IMR-90 (cell line): Measurements from ENCODE around the gene DESI2. TPM values are rescaled to one million over a fixed set of nuclear protein-coding genes. Genes with fewer than 3 reads are reported as not detected.

ENCODE experiments used
- ATAC-seq: fragments of 200-7000 bp; cut with Tn5 transposase; 2 replicates; pipeline ENCODE4 v1.9.1; 2020; ENCODE audit warnings: low read depth, mild to moderate bottlenecking, moderate library complexity
- BruUV-seq: library from RNA; stranded (reverse); fragments of 400-500 nt; replicated peaks from 2 replicates; lab custom pipeline; 2021; lab: Mats Ljungman, UMichigan
- CTCF ChIA-PET: fragments of 300-600 bp; formaldehyde crosslinking; extraction: SDS; loops from one replicate; lab custom pipeline; 2021; ENCODE audit warnings: antibody characterized with exemption; lab: Yijun Ruan, JAX
- POLR2A ChIA-PET: fragments of 300-600 bp; sonication (Branson Sonifier 250); formaldehyde crosslinking; loops from one replicate; lab custom pipeline; 2022; ENCODE audit warnings: antibody characterized with exemption; ENCODE audit not compliant: unreplicated experiment; lab: Charles Lee
- DNase-seq: peaks from one replicate; pipeline ENCODE4 v3.0.0; 2013
- H2AFZ ChIP-seq: replicated peaks from 2 replicates; pipeline ENCODE3; 2013; ENCODE audit warnings: low read length, mild to moderate bottlenecking; ENCODE audit not compliant: poor library complexity
- H2AK5ac ChIP-seq: 2 replicates; pipeline ENCODE4 v1.6.1; 2013; ENCODE audit warnings: low read depth, low read length, inconsistent platforms
- H2AK9ac ChIP-seq: replicated peaks from 2 replicates; pipeline ENCODE3; 2013; ENCODE audit warnings: mild to moderate bottlenecking, low read depth, low read length, moderate library complexity; ENCODE audit not compliant: poor library complexity
- H2BK120ac ChIP-seq: 2 replicates; pipeline ENCODE4 v1.6.1; 2013; ENCODE audit warnings: low read depth, low read length, inconsistent platforms
- H2BK15ac ChIP-seq: 3 replicates; pipeline ENCODE4 v1.6.1; 2013; ENCODE audit warnings: low read depth, low read length, inconsistent platforms
- H2BK20ac ChIP-seq: 2 replicates; pipeline ENCODE4 v1.6.1; 2013; ENCODE audit warnings: low read depth, mild to moderate bottlenecking, inconsistent platforms, low read length, moderate library complexity
- H2BK5ac ChIP-seq: 2 replicates; pipeline ENCODE4 v1.6.1; 2013; ENCODE audit warnings: mild to moderate bottlenecking, low read depth, low read length, inconsistent platforms; ENCODE audit not compliant: poor library complexity, severe bottlenecking
- H3K14ac ChIP-seq: replicated peaks from 2 replicates; pipeline ENCODE4 v1.6.1; 2013; ENCODE audit warnings: low read depth, low read length, inconsistent platforms
- H3K18ac ChIP-seq: 2 replicates; pipeline ENCODE4 v1.6.1; 2013; ENCODE audit warnings: low read depth, low read length, control low read depth
- H3K23ac ChIP-seq: 2 replicates; pipeline ENCODE4 v1.6.1; 2013; ENCODE audit warnings: low read depth, low read length, inconsistent platforms
- H3K27ac ChIP-seq: 2 replicates; pipeline ENCODE4 v1.5.1; 2013; ENCODE audit warnings: mild to moderate bottlenecking, control low read depth, low read length; ENCODE audit not compliant: insufficient read depth
- H3K27me3 ChIP-seq: 2 replicates; pipeline ENCODE4 v1.6.1; 2013; ENCODE audit warnings: low read length; ENCODE audit not compliant: control insufficient read depth, insufficient read depth
- H3K36me3 ChIP-seq: 2 replicates; pipeline ENCODE4 v1.6.1; 2013; ENCODE audit warnings: low read length, mixed read lengths; ENCODE audit not compliant: control insufficient read depth, insufficient read depth
- H3K4ac ChIP-seq: 2 replicates; pipeline ENCODE4 v1.6.1; 2013; ENCODE audit warnings: low read depth, low read length, inconsistent platforms
- H3K4me1 ChIP-seq: 2 replicates; pipeline ENCODE4 v1.6.1; 2013; ENCODE audit warnings: low read length, mixed read lengths; ENCODE audit not compliant: control insufficient read depth, insufficient read depth
- H3K4me2 ChIP-seq: 2 replicates; pipeline ENCODE4 v1.6.1; 2013; ENCODE audit warnings: low read depth, mild to moderate bottlenecking, control low read depth, low read length, moderate library complexity
- H3K4me3 ChIP-seq: 2 replicates; pipeline ENCODE4 v1.5.1; 2013; ENCODE audit warnings: low read depth, mild to moderate bottlenecking, control low read depth, low read length, moderate library complexity; ENCODE audit not compliant: insufficient read depth
- H3K56ac ChIP-seq: 2 replicates; pipeline ENCODE4 v1.6.1; 2013; ENCODE audit warnings: low read length, inconsistent platforms; ENCODE audit not compliant: insufficient read depth; ENCODE audit errors: extremely low read depth
- H3K79me1 ChIP-seq, 2 experiments: 2 replicates each; pipeline ENCODE4 v1.6.1; 2013; ENCODE audit warnings: low read length in 2 of 2, inconsistent platforms in 1 of 2, low read depth in 1 of 2
- H3K9ac ChIP-seq: 2 replicates; pipeline ENCODE4 v1.6.1; 2013; ENCODE audit warnings: low read depth, low read length, control low read depth
- H3K9me1 ChIP-seq: 2 replicates; pipeline ENCODE4 v1.6.1; 2013; ENCODE audit warnings: low read length, inconsistent platforms; ENCODE audit not compliant: insufficient read depth
- H3K9me3 ChIP-seq: 2 replicates; pipeline ENCODE4 v1.6.1; 2013; ENCODE audit warnings: low read length; ENCODE audit not compliant: control insufficient read depth, insufficient read depth
- H4K20me1 ChIP-seq: 2 replicates; pipeline ENCODE4 v1.6.1; 2013; ENCODE audit warnings: low read length, inconsistent platforms; ENCODE audit not compliant: insufficient read depth
- H4K5ac ChIP-seq: 2 replicates; pipeline ENCODE4 v1.6.1; 2013; ENCODE audit warnings: mild to moderate bottlenecking, low read depth, low read length, control low read depth
- H4K8ac ChIP-seq, 2 experiments: 2 replicates each; pipeline ENCODE4 v1.6.1; 2013; ENCODE audit warnings: low read depth in 2 of 2, low read length in 2 of 2, control low read depth in 1 of 2, inconsistent platforms in 1 of 2
- H4K91ac ChIP-seq: 2 replicates; pipeline ENCODE4 v1.6.1; 2013; ENCODE audit warnings: low read depth, low read length, inconsistent platforms; ENCODE audit not compliant: insufficient read depth
- CEBPB ChIP-seq: IDR thresholded peaks from 2 replicates; pipeline ENCODE4 v1.6.1; 2012; ENCODE audit warnings: low read depth, low read length, improper control_type of control experiment
- CHD1 ChIP-seq: IDR thresholded peaks from 2 replicates; pipeline ENCODE4 v1.6.1; 2012; ENCODE audit warnings: low read depth, low read length, improper control_type of control experiment
- CTCF ChIP-seq: conservative IDR thresholded peaks from 2 replicates; pipeline ENCODE4 v1.5.1; 2012; ENCODE audit warnings: mild to moderate bottlenecking, low read depth, low read length, improper control_type of control experiment
- ELK1 ChIP-seq: fragments of 150-350 bp; IDR thresholded peaks from 2 replicates; pipeline ENCODE4 v1.6.1; 2016; ENCODE audit warnings: low read depth, mild to moderate bottlenecking, low read length, moderate library complexity, borderline replicate concordance
- FOS ChIP-seq: fragments of 150-350 bp; IDR thresholded peaks from 2 replicates; pipeline ENCODE4 v1.6.1; 2016; ENCODE audit warnings: low read depth, low read length
- MAFK ChIP-seq: IDR thresholded peaks from 2 replicates; pipeline ENCODE4 v1.6.1; 2012; ENCODE audit warnings: low read depth, low read length, improper control_type of control experiment
- MAZ ChIP-seq: IDR thresholded peaks from 2 replicates; pipeline ENCODE4 v1.6.1; 2012; ENCODE audit warnings: low read depth, mild to moderate bottlenecking, low read length, improper control_type of control experiment, moderate library complexity, borderline replicate concordance
- MXI1 ChIP-seq: IDR thresholded peaks from 2 replicates; pipeline ENCODE4 v1.6.1; 2012; ENCODE audit warnings: low read depth, mild to moderate bottlenecking, low read length, moderate library complexity, borderline replicate concordance
- NFE2L2 ChIP-seq: fragments of 150-350 bp; IDR thresholded peaks from 2 replicates; pipeline ENCODE4 v1.6.1; 2016; ENCODE audit warnings: low read depth, mild to moderate bottlenecking, low read length
- RCOR1 ChIP-seq: IDR thresholded peaks from 2 replicates; pipeline ENCODE4 v1.6.1; 2012; ENCODE audit warnings: mild to moderate bottlenecking, low read length, improper control_type of control experiment; ENCODE audit not compliant: insufficient replicate concordance
- RFX5 ChIP-seq: IDR thresholded peaks from 2 replicates; pipeline ENCODE4 v1.8.0; 2012; ENCODE audit warnings: low read depth, mild to moderate bottlenecking, low read length, moderate library complexity
- SMC3 ChIP-seq: fragments of 150-350 bp; IDR thresholded peaks from 2 replicates; pipeline ENCODE4 v1.6.1; 2016; ENCODE audit warnings: low read depth, mild to moderate bottlenecking, antibody characterized with exemption, low read length, moderate library complexity
- USF2 ChIP-seq: fragments of 150-350 bp; IDR thresholded peaks from 2 replicates; pipeline ENCODE4 v1.6.1; 2017; ENCODE audit warnings: mild to moderate bottlenecking, antibody characterized with exemption, low read length, low read depth
- WGBS, 2 experiments: methylation state at CpG; one replicate each; pipeline versions ENCODE4 v1.1.5 to v1.1.7; 2013; ENCODE audit warnings: missing lambda C conversion rate in 2 of 2; ENCODE audit not compliant: insufficient read length in 1 of 2; ENCODE audit errors: extremely low coverage in 2 of 2; 5-methylcytosine and 5-hydroxymethylcytosine counted together
- dilution Hi-C: fragments of 300-500 bp; cut with HindIII; formaldehyde crosslinking; loops from one replicate; pipeline ENCODE4 v1.14.3; 2018; ENCODE audit warnings: low sequenced_read_pairs; ENCODE audit not compliant: unreplicated experiment
- in situ Hi-C: fragments of 300-500 bp; cut with MboI; formaldehyde crosslinking; loops from 3 replicates; pipeline ENCODE4 v1.14.3; 2019; ENCODE audit warnings: low sequenced_read_pairs, inconsistent platforms, mixed read lengths
- intact Hi-C: fragments of 100-400 bp; cut with micrococcal nuclease; formaldehyde crosslinking; loops from 2 replicates; pipeline ENCODE4 v1.10.0; 2022
- polyA plus RNA-seq, 3 experiments: library from polyadenylated mRNA; depleted of rRNA; stranded (reverse); fragments of >200 nt; gene quantifications; 2 replicates each; pipeline ENCODE4 v1.2.3, GENCODE V29; 2012; ENCODE audit warnings: low replicate concordance in 1 of 3
- total RNA-seq: library from RNA; depleted of rRNA; stranded (reverse); fragments of >200 nt; gene quantifications from 2 replicates; pipeline ENCODE4 v1.2.3, GENCODE V29; 2012

DESI2 gene
- total and polyA plus RNA-seq, 2 of the 4 experiments (the other 2 are of a cell fraction), result 19.0 to 43.6 TPM

DNA sequence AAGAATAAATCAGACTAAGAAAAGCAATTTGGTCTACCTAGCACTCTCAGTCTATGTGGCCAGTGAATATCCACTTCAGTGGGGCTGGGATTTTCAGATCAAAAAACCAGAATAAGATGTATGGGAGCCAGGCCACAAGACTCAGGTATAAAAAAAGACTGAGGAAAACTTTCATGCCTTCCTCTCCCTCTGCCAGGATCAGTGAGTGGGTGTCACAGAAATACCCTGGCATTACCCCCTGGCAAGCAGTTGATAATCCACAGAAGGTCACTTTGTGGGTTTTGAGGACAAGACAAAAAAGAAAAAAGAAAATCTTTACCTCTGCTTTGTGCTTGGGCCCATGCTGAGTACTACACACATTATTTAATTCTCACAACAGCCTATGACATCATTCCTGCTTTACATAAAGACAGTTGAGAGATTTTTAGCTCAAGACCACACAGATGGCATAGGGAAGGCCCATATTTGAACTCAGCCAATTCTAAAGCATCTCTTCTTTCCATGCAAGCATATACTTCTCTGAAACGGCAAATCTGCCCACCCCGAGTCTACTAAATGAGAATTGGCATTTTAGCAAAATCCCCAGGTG is 57.6 kb downstream of the DESI2 start:
- H3K4ac ChIP-seq, result no peak overlapping the region
- H3K4me1 ChIP-seq, result no peaks in the 10 kb centered on the region
- in situ Hi-C loops, result no loop called here

More for the DNA sequence above, 57.6 kb downstream of the DESI2 start:
- no peak overlapping the region for H3K56ac ChIP-seq
- H2BK120ac ChIP-seq, result no peak overlapping the region
- ATAC-seq (no peak; the same call in 1 of the 2 replicates), DNase-seq (no peak)
- dilution Hi-C loops (no loop called here), intact Hi-C loops (no loop called here)
- no peak overlapping the region for H2BK5ac ChIP-seq
- H4K91ac ChIP-seq, result no peak overlapping the region
- H2AFZ ChIP-seq, result no peak overlapping the region
- no peak overlapping the region for H3K27ac ChIP-seq
- no peaks in the 10 kb centered on the region for H3K9me3 ChIP-seq
- 79% methylated on average over 2 of the region's 2 CpGs; no CpG with 5 or more reads in 1 of the 2 experiments for WGBS, 2 experiments
- no peak overlapping the region for H3K9ac ChIP-seq
- TF ChIP-seq MAFK (no peak), RFX5 (no peak), NFE2L2 (no peak), CHD1 (no peak), MXI1 (no peak), FOS (no peak), RCOR1 (no peak), ELK1 (no peak), USF2 (no peak), MAZ (no peak), CTCF (no peak), CEBPB (no peak), SMC3 (no peak)
- H2BK15ac ChIP-seq, result no peak overlapping the region
- H3K4me3 ChIP-seq, result no peak overlapping the region
- H3K18ac ChIP-seq, result no peak overlapping the region
- peaks cover 5% of the 10 kb centered on the region for H3K36me3 ChIP-seq
- no peak overlapping the region for H2BK20ac ChIP-seq
- ChIA-PET POLR2A (no interaction called here), CTCF (no interaction called here)
- H3K14ac ChIP-seq, result no peak overlapping the region
- no peaks in the 10 kb centered on the region for H4K20me1 ChIP-seq
- no peak overlapping the region for H4K8ac ChIP-seq
- no peaks in the 10 kb centered on the region for H3K79me1 ChIP-seq
- H2AK5ac ChIP-seq, result no peak overlapping the region
- no peak overlapping the region for H3K4me2 ChIP-seq
- BruUV-seq, result no TSS peak
- peaks cover 3% of the 10 kb centered on the region; the same call in 1 of the 2 replicates for H3K9me1 ChIP-seq
- H2AK9ac ChIP-seq, result no peak overlapping the region
- no peaks in the 10 kb centered on the region for H3K27me3 ChIP-seq
- H4K5ac ChIP-seq, result no peak overlapping the region
- no peak overlapping the region for H3K23ac ChIP-seq
